Fibroblast of mammary gland (primary cell): ENCODE data around the gene GSE1.

ENCODE experiments used
- DNase-seq: peaks from one replicate; pipeline ENCODE4 v3.0.0-alpha.2; 2010; ENCODE audit warnings: low read depth
- H3K4me3 ChIP-seq: 2 replicates; pipeline ENCODE4 v1.5.1; 2011; ENCODE audit warnings: low read depth, mild to moderate bottlenecking, low read length, moderate library complexity; ENCODE audit not compliant: control insufficient read depth
- TF ChIP-seq, protein P1 (sequence below): conservative IDR thresholded peaks from 2 replicates; pipeline ENCODE4 v1.5.1; 2011; ENCODE audit warnings: low read depth, low read length, inconsistent platforms; ENCODE audit not compliant: control insufficient read depth, insufficient read depth

The GSE1 gene

DNA sequence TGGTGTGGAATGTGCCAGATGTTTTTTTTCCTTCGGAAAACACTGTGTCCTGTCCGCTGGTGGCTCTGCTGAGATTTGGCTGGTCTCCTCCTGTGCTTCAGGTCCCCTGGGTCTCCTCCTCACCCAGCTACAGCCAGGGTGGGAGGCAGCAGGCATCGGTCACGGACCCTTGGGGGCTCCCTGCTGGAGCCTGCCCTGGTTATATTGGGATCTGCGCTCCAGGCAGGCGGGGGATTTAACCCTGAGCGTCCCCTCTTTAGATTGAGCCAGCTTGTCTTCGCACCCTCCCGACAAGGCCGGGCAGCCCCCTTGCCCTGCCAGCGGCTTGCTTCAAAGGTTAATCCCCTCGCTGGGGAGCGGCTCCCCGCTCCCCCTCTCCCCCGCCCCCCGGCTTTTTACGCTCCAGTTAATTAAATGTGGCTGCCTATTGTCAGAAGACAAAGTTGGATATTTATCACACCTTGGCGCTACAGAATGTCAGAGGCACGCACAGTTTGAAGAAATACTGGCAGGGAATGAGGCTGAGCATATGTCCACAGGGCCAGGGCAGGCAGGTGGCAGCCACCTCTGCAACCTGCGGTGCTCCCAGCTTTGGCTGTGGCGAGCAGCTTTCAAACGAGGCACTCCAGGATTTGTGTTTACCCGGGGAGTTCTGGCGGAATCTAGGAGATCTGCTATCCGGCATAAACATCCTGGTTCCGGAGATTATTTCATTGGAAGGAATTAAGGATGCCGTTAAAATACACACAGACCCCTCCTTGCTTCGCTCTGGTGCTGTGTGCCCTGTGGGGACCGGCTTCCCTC, 38.2 kb upstream of the GSE1 start:
- DNase-seq = no peak
- TF ChIP-seq, protein P1, sequence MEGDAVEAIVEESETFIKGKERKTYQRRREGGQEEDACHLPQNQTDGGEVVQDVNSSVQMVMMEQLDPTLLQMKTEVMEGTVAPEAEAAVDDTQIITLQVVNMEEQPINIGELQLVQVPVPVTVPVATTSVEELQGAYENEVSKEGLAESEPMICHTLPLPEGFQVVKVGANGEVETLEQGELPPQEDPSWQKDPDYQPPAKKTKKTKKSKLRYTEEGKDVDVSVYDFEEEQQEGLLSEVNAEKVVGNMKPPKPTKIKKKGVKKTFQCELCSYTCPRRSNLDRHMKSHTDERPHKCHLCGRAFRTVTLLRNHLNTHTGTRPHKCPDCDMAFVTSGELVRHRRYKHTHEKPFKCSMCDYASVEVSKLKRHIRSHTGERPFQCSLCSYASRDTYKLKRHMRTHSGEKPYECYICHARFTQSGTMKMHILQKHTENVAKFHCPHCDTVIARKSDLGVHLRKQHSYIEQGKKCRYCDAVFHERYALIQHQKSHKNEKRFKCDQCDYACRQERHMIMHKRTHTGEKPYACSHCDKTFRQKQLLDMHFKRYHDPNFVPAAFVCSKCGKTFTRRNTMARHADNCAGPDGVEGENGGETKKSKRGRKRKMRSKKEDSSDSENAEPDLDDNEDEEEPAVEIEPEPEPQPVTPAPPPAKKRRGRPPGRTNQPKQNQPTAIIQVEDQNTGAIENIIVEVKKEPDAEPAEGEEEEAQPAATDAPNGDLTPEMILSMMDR = no peak
- no peak overlapping the region for H3K4me3 ChIP-seq

DNA sequence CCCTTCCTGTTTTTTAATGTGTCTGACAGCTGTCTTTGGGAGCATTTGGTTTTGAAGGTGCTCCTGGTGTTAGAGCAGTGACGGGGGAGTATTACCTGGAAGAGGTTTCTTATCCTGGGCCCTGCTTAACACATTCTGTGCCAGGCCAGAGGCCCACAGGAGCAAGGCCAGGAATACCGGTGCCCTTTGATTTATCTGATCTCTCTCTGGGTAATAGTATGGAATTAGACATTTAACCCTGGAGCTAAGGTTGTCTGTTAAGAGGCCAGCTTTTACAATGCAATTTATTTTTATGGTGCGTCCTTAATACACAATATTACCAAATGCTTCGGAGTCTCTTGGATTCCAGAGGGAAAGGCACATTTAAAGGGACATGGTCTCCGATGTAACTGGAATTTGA, 37.2 kb upstream of the GSE1 start:
- H3K4me3 ChIP-seq = no peak overlapping the region
- DNase-seq = no peak
- TF ChIP-seq, protein P1 = no peak

DNA sequence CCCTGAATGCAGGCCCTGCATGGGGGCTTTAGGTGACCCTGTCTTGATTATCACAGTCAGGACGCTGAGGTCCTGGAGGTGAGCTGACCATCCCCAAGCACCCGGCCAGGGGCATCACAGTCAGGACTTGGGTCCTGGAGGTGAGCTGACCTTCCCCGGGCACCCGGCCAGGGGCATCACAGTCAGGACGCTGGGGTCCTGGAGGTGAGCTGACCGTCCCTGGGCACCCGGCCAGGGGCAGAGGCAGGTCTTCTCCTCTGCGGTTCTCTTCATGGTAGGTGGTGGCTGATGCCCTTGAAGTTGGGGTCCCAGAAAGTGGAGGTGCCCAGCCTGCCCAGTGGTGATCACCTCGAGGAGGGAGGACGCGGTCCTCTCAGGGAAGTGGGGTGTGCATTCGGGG, 36.2 kb upstream of the GSE1 start:
- DNase-seq = no peak
- no peak overlapping the region for H3K4me3 ChIP-seq
- TF ChIP-seq, protein P1 = no peak

DNA sequence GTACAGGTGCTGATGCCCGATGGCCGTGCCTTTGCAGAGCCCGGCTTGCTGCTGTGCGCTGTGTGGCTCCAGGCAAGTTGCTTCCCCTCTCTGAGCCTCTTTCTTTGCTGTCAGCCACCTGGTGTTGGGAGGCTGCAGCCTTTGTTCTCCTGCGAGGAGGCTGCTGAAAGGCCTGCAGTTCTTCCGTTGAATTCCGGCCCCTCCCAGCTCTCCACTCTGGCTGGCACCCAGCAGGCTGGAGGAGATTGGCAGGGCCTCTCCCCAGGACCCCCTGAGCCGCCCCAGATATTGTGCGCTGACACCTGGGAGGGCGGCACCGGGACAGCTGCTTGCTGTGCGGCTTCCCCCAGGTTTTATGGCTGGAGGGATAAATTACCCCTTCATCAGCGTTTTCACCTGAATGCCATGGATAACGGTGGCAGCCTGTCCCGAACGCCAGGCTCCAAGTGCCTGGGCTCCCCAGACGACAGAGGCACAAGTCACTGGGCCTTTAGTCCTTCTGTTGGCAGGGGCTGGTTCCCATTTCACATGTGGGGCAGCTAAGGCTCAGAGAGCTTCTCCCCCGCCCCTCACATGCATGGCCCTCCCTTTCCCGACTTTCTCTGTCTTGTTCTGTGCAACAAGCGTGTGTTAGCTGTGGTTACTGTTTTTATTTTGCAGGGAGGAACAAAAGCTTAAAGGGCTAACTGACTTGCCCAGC, 35.1 kb upstream of the GSE1 start:
- no peak for DNase-seq
- TF ChIP-seq, protein P1 = no peak
- H3K4me3 ChIP-seq = no peak overlapping the region

DNA sequence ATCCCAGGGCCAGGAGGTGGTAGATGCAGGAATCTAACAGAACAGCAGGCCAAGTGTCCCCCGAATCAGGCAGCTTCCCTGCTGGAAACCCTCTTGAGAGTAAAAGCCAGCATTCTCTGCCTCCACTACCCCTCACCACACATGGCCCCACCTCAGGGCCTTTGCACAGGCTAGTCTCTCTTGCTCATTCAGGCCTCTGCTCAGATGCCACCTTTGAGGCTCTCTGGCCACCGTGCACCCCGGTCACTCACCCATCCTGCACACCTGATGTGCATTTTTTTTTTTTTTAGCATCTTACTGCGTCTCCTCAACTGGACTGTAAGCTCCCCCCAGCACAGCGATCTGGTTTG, 34.5 kb upstream of the GSE1 start:
- TF ChIP-seq, protein P1 = no peak

DNA sequence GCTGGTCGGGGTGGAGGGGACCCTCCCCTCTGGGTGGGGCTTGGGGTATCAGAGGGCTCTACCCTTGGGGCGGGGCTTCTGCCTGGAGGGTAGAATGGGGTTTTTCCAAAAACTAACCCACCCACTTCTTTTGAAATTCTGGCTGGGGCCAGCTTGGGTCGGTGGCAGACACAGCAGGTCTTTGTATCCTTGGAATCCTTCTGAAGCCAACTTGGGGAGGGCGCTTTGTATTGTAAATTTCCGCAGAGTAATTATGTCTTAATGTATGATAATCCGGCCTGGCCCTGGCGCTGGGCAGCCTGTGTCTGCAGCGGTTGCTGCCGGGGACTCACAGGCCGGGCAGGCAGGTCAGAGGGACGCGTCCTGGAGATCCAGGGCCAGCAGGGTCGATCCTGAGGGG, 33.9 kb upstream of the GSE1 start:
- H3K4me3 ChIP-seq = no peak overlapping the region
- no peak for DNase-seq
- TF ChIP-seq, protein P1 = no peak

More for the DNA sequence above, 34.5 kb upstream of the GSE1 start:
- DNase-seq = no peak
- H3K4me3 ChIP-seq = no peak overlapping the region
